Large intestine (tissue), 3 donors: ENCODE results near the gene SPECC1. TPM values are rescaled to one million over a fixed set of nuclear protein-coding genes. Genes with fewer than 3 reads are reported as not detected.
"Not testable (repeated sequence)": the region's sequence is repeated elsewhere in the genome, so short reads cannot be mapped to it uniquely, and the experiment has no call there.

Experiments used
- DNase-seq, 2 donors: peaks; one replicate each; pipeline versions ENCODE4 v3.0.0 to v3.0.0-alpha.2; 2013
- H3K27ac ChIP-seq: one replicate; pipeline ENCODE4 v1.5.1; 2013; ENCODE audit warnings: low read length
- H3K27me3 ChIP-seq: 2 replicates; pipeline ENCODE4 v1.6.1; 2013; ENCODE audit warnings: low read length; ENCODE audit not compliant: control insufficient read depth, insufficient read depth
- H3K36me3 ChIP-seq: 2 replicates; pipeline ENCODE4 v1.6.1; 2013; ENCODE audit warnings: low read length; ENCODE audit not compliant: control insufficient read depth, insufficient read depth
- H3K4me1 ChIP-seq: one replicate; pipeline ENCODE4 v1.6.1; 2013; ENCODE audit warnings: low read length; ENCODE audit not compliant: control insufficient read depth, insufficient read depth
- H3K4me3 ChIP-seq: one replicate; pipeline ENCODE4 v1.5.1; 2013; ENCODE audit warnings: low read length
- H3K9me3 ChIP-seq: one replicate; pipeline ENCODE4 v1.6.1; 2013; ENCODE audit warnings: mild to moderate bottlenecking, low read depth, low read length, moderate library complexity; ENCODE audit not compliant: control insufficient read depth
- WGBS: methylation state at CpG from one replicate; pipeline ENCODE4 v1.1.5; 2013; ENCODE audit warnings: low lambda C conversion rate; ENCODE audit not compliant: insufficient coverage; 5-methylcytosine and 5-hydroxymethylcytosine counted together
- polyA plus RNA-seq: library from polyadenylated mRNA; unstranded; fragments of 120-200 nt; gene quantifications from one replicate; pipeline ENCODE4 v1.2.1, GENCODE V29; 2013

Gene SPECC1
- polyA plus RNA-seq, 1 donor = 29.3 TPM

- H3K4me1 ChIP-seq, H3K9me3 ChIP-seq, H3K36me3 ChIP-seq, H3K27me3 ChIP-seq, DNase-seq, H3K27ac ChIP-seq, H3K4me3 ChIP-seq: not testable (repeated sequence)
- WGBS = no CpG with 5 or more reads among the region's 3 CpGs
Observed at GRCh38 chr17:20327739-20328138, 318.6 kb downstream of the SPECC1 start.

GRCh38 chr17:20351405-20351804 is 342.2 kb downstream of the SPECC1 start:
- not testable (repeated sequence) for H3K27ac ChIP-seq, H3K27me3 ChIP-seq, H3K36me3 ChIP-seq, H3K4me1 ChIP-seq, DNase-seq, H3K4me3 ChIP-seq, H3K9me3 ChIP-seq
- WGBS = no CpG with 5 or more reads among the region's 3 CpGs

GRCh38 chr17:20352567-20352966 is 343.4 kb downstream of the SPECC1 start:
- H3K9me3 ChIP-seq, H3K27ac ChIP-seq, H3K4me3 ChIP-seq, DNase-seq, H3K36me3 ChIP-seq, H3K27me3 ChIP-seq, H3K4me1 ChIP-seq: not testable (repeated sequence)
- WGBS = no CpG with 5 or more reads among the region's 3 CpGs

- not testable (repeated sequence) for H3K9me3 ChIP-seq, H3K27me3 ChIP-seq, H3K27ac ChIP-seq, H3K4me1 ChIP-seq, H3K4me3 ChIP-seq, H3K36me3 ChIP-seq, DNase-seq
- WGBS = 96% methylated on average over 2 of the region's 4 CpGs
Observed at GRCh38 chr17:20363846-20364245, 354.7 kb downstream of the SPECC1 start.

Other genes with a start within 250 kb of the SPECC1 start
- gene ULK2, start 141.4 kb upstream of the SPECC1 start, polyA plus RNA-seq = 16.9 TPM
- 19.2 TPM for gene AKAP10, start 31.5 kb upstream of the SPECC1 start, polyA plus RNA-seq